NOMO-1 treated with dmso at 0.1 percent for 144 hours (cell line): ENCODE data around the gene STAT6.
"Not testable (repeated sequence)": the region's sequence is repeated elsewhere in the genome, so short reads cannot be mapped to it uniquely, and the experiment has no call there.

Source experiments
- DNase-seq: peaks from one replicate; lab custom pipeline; 2025; ENCODE audit not compliant: unreplicated experiment; lab: John Stamatoyannopoulos, UW

Gene STAT6

DNA sequence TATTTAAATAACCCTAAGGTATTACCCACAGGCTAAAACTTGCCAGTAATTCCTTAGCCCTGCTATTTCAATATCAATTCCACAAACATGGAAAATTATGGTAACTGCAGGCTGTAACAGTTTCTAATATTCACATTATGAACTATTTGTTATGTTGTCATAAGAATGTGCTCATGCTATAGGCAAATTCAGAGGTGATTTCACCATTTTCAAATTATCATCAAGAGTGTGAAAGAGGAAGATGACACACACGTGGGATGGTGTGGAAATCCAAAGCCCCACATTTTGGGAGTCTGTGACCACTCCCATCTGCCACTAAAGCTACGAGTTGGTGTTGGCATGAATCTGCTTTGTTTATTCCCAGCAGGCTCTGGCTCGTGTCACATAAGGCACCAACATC lies 55.3 kb downstream of the STAT6 start:
- peak; percentile 56 for DNase-seq

DNA sequence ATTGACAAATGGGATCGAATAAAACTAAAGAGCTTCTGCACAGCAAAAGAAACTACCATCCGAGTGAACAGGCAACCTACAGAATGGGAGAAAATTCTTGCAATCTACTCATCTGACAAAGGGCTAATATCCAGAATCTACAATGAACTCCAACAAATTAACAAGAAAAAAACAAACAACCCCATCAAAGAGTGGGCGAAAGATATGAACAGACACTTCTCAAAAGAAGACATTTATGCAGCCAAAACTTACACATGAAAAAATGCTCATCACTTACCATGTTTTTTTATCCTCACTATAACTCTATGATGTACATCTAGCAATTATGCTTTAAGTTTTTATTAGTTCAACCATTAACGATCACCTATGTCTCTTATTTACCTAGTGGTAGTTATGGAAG lies 57.3 kb downstream of the STAT6 start:
- not testable (repeated sequence) for DNase-seq

DNA sequence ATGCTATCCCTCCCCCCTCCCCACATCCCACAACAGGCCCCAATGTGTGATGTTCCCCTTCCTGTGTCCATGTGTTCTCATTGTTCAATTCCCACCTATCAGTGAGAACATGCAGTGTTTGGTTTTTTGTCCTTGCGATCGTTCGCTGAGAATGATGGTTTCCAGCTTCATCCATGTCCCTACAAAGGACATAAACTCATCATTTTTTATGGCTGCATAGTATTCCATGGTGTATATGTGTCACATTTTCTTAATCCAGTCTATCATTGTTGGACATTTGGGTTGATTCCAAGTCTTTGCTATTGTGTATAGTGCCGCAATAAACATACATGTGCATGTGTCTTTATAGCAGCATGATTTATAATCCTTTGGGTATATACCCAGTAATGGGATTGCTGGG lies 58.0 kb downstream of the STAT6 start:
- not testable (repeated sequence) for DNase-seq

DNA sequence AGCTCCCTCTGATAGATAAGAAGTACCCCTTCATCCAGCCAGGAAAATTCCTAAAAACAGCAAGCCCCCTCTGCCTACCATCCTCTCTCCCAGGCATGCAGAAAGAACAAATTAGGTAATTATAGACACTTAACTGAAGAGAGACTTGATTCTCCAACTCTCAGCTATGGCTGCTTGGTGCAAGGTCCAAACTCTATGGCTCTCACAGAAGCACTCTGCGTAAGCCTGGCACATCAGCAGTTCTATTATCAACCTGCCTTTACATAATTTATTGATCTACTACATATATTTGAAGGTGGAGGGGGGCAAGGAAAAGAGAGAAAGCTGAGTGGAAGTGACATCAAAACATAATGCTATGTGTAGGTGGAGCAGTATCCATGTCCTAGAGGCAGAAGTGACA lies 60.2 kb downstream of the STAT6 start:
- no peak for DNase-seq

DNA sequence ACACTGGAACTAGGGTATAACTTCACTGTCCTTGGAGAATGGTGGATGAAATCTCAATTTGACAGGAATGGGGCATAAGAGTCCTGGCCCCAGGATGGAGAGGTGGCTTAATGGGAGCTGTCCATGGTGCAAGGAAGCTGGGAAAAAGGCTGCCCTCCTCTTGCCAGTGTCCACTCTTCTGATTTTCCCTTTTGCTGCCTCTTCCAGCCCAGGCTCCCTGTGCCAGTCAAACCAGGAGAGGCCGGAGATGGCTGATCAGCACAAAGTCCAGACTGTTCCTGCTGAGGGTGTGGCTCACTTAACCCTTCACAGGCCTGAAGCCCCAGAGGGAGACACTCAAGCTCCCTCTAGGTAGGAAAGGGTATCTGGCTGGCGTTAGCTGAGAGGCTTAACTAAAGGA lies 61.3 kb downstream of the STAT6 start, which contains the start of gene MYO1A:
MYO1A (minus strand) TSS at position 240 of the 400 bp plus-strand sequence. CDS start 1,806 bp downstream, outside the sequence.
- no peak for DNase-seq

DNA sequence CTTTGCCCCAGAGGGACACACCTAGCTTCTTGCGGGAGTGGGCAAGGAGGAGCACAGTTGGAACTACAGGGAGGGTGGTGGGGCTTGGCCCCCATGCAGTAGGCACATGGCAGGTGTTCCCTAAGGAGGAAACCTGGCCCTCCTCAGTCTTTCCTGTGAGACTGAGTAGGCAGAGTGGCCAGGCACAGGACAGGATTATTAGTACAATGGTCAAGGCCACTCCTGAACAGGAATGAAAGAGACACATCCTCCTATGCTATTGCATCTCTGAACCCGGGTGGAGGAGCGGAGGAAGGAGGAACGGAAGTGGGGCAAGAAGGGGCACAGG lies 62.1 kb downstream of the STAT6 start:
- DNase-seq = no peak

DNA sequence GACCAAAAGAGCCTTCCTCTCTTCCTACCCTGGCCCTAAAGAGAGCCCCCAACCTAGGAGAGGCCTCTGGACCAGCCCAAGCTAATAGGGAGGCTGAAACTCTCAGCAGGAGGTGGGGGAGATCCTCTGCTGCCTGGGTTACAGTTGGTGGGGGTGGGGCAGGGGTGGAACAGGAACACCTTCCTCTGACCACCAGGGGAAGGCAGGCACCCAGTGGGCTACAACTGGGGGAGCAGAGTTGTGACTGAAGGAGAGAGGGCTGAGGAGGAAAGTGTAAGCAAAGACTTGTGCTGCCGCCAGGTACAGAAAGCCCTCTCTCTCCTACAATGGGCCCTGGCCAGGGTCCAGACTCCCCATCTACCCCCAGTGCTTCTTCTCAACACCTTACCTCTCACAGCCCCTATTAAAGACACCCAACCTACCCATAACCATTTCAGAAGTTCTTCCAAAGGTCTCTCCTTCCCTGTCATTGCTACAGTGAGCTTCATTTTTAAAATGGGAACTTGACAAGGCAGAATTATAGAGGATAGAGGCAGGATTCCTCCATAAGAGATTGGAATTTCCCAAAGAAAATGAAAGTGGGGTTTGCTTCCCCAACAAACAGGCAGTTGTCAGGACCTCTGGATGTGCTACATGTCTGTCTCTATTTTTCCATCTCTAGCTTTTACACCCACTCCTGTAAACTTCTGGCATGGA lies 62.6 kb downstream of the STAT6 start:
- DNase-seq = no peak

DNA sequence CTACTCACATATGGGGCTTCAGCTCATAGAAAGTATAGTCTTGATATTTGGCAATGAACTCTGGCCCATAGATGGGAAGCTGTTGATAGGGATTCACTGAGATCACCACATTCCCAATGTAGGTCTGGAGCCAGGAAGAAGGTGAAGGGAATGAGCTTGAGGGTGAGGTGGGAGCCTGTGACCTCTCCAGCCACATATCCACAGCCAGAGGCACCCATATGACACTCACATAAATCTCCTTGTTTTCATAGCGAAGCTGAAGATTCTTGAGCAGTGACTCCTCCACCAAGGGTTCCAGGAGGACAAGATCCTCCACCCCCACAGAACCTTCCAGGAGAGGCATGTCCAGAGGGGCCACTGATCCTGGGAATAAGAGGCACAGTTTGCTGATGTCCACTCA lies 63.2 kb downstream of the STAT6 start:
- DNase-seq = no peak

DNA sequence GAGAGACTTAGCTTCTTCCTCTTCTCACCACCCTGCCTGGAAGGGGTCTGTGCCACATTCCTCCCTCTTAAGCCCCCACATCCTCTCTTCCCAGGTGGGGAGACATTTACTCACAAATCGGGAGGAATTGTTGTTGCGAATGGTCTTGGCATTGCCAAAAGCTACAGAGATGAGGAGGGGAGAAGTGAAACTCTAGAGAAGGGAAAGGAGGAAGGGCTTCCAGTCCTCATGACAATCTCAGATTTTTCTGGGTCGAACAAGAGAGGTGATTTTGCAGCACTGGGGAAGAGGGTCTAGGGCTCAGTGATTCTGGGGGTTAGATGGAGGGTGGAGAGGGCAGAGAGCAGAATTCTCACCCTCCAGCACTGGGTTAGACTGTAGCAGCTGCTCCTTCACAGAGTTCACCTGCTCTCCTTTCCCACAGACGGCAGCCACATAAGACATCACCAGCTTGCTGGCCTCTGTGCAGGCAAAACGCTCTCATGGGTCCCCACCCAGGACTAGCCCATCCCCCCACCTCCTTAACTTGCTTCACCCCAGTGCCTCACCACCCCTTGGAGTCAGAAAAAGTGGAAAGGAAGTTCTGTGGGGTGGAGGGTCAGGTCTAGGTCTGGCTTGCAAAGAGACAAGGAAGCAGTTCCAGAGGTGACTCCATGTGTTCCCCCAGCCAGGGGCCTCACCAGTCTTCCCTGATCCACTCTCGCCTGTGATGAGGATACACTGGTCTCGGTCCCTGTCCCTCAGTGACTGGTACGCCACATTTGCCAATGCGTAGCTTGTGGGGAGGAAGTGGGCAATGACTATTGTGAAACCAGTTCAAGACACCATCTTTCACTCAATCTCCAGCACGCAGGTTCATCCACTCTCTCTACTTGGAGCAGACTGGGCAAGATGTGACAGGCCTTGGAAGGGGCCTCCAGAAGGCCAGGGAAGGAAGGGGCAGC lies 63.9 kb downstream of the STAT6 start:
- peak; percentile 60 for DNase-seq

DNA sequence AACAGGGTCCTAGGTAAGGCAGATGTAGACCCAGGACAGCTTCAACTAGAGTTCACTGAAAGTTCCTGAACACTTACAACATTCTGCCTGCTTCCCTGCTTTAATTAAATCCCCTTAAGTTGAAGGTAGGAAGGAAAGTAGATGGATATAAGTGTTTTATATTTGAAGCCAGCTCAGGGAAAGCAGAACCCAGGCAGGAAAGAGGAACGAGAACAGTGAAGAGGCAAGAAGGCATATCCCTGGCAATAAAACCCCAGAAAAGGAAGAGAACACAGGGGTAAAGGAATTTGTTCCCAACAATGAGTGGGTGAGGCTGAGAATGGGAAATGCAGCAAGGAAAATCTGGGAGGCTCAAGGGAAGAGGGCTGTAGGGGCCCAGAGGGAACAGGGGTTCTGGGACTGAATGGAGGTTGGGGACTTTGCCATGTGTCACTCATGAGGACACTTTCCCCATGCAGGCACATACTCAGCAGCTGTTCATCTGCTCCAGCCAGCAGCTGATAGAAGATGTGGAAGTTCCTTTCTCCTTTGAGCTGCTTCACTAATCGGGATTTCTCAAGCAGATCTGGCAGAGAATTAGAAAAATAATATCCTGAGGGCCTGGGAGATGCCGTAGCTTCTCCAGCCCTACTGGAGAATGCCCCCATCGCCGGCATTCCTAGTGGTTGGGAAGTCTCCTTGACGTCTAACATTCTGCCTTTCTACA lies 64.9 kb downstream of the STAT6 start:
- DNase-seq = no peak
